ENCODE results near the gene TPCN1. TPM values are rescaled to one million over a fixed set of nuclear protein-coding genes. Genes with fewer than 3 reads are reported as not detected.

Gene TPCN1
- total RNA-seq, 6 experiments from 2014 or later, result 18.0 to 34.6 (median 28.3) TPM

GRCh38 chr12:113207613-113208040, 13.6 kb upstream of the TPCN1 start:
- H3K4me1 ChIP-seq, result peaks cover 0 to 19% (median 0%) of the 10 kb centered on the region in 4 donors
- H3K27me3 ChIP-seq, result no peaks in the 10 kb centered on the region
- no peaks in the 10 kb centered on the region for H3K9me3 ChIP-seq
- no peak overlapping the region for H3K4me3 ChIP-seq
- WGBS (ENCODE audit: insufficient coverage, low coverage, low lambda C conversion rate, missing lambda C conversion rate), result 61% methylated on average over 6 of the region's 6 CpGs
- no peaks in the 10 kb centered on the region for H3K36me3 ChIP-seq
- no peak for DNase-seq
- TF ChIP-seq, protein P1, sequence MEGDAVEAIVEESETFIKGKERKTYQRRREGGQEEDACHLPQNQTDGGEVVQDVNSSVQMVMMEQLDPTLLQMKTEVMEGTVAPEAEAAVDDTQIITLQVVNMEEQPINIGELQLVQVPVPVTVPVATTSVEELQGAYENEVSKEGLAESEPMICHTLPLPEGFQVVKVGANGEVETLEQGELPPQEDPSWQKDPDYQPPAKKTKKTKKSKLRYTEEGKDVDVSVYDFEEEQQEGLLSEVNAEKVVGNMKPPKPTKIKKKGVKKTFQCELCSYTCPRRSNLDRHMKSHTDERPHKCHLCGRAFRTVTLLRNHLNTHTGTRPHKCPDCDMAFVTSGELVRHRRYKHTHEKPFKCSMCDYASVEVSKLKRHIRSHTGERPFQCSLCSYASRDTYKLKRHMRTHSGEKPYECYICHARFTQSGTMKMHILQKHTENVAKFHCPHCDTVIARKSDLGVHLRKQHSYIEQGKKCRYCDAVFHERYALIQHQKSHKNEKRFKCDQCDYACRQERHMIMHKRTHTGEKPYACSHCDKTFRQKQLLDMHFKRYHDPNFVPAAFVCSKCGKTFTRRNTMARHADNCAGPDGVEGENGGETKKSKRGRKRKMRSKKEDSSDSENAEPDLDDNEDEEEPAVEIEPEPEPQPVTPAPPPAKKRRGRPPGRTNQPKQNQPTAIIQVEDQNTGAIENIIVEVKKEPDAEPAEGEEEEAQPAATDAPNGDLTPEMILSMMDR (IDR thresholded peaks at IDR 0.05), result no peak
- TF ChIP-seq POLR2A (IDR thresholded peaks at IDR 0.05), result no peak
- intact Hi-C loops (cut with DNase I), result no loop called here
- no peak overlapping the region for H3K27ac ChIP-seq
- peak in 1 of 4 donors; percentile 10 for ATAC-seq

GRCh38 chr12:113208041-113208934, 13.0 kb upstream of the TPCN1 start:
- DNase-seq (no peak), ATAC-seq (peak; percentile 49 to 74 (median 58))
- peak overlapping the region in 2 of 3 donors; percentile 31 to 49 for H3K27ac ChIP-seq
- H3K9me3 ChIP-seq, result no peaks in the 10 kb centered on the region
- H3K36me3 ChIP-seq, result no peaks in the 10 kb centered on the region
- no peak for TF ChIP-seq POLR2A (IDR thresholded peaks at IDR 0.05)
- TF ChIP-seq, protein P1 (IDR thresholded peaks at IDR 0.05), result no peak
- intact Hi-C loops (cut with DNase I), result no loop called here
- peaks cover 0 to 19% (median 0%) of the 10 kb centered on the region in 4 donors for H3K4me1 ChIP-seq
- H3K4me3 ChIP-seq, result no peak overlapping the region
- no peaks in the 10 kb centered on the region for H3K27me3 ChIP-seq
- 50% methylated on average over 8 of the region's 10 CpGs for WGBS (ENCODE audit: insufficient coverage, low coverage, low lambda C conversion rate, missing lambda C conversion rate)

DNA sequence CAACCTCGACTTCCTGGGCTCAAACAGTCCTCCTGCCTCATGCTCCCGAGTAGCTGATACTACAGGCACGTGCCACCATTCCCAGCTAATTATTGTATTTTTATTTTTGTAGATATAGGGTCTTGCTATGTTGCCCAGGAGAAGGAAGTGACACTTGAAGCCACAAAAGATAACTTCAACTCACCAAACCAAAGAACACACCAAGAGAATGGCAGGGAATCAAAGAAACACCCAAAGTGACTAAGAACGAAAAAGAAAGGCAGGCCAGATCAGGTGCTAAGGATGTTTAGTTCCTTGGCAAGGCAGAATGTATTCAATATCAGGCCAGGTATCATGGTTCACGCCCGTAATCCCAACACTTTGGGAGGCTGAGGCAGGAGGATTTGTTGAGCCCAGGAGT, 10.1 kb upstream of the TPCN1 start:
- no peaks in the 10 kb centered on the region for H3K36me3 ChIP-seq
- DNase-seq (no peak), ATAC-seq (no peak)
- no peaks in the 10 kb centered on the region for H3K27me3 ChIP-seq
- no peaks in the 10 kb centered on the region for H3K9me3 ChIP-seq
- no peak overlapping the region for H3K27ac ChIP-seq
- intact Hi-C loops (cut with DNase I), result no loop called here
- TF ChIP-seq POLR2A (IDR thresholded peaks at IDR 0.05), result no peak
- TF ChIP-seq, protein P1 (IDR thresholded peaks at IDR 0.05), result no peak
- peaks cover 0 to 12% (median 0%) of the 10 kb centered on the region in 4 donors for H3K4me1 ChIP-seq
- no peak overlapping the region for H3K4me3 ChIP-seq
- whole genome bisulfite sequencing (ENCODE audit: insufficient coverage, low coverage, low lambda C conversion rate, missing lambda C conversion rate), result 85% methylated on average over 6 of the region's 6 CpGs

DNA sequence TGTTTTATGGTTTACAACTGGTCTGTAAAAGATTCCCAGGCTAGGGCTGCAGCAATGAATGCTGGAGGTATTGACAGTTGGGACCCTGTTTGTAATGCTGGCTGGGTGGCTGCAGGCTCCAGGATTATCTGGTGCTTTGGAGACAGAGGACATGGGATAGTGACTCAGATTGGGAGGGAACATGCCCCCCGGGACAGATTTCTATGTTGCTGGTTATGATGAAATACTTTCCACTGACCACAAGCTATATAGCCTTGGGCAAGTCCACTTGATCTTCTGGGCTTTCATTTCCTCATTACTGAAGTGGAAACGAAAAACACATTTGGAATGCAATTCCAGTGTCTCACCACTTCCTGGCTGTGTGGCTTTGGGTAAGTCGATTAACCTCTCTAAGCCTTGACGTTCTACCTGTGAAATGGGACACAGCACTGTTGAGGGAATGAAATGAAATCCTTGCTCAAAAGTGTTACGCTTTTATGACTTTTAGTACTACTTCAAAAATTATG, 6.3 kb upstream of the TPCN1 start:
- Histone ChIP-seq H3K36me3 (no peaks in the 10 kb centered on the region), H3K4me1 (no peaks in the 10 kb centered on the region), H3K4me3 (no peak overlapping the region), H3K27ac (no peak overlapping the region), H3K27me3 (no peaks in the 10 kb centered on the region), H3K9me3 (no peaks in the 10 kb centered on the region)
- TF ChIP-seq, protein P1 (IDR thresholded peaks at IDR 0.05), result peak in 1 of 4 donors; percentile 20
- no peak for TF ChIP-seq POLR2A (IDR thresholded peaks at IDR 0.05)
- intact Hi-C loops (cut with DNase I), result no loop called here
- 29% methylated on average over 5 of the region's 5 CpGs for WGBS (ENCODE audit: insufficient coverage, low coverage, low lambda C conversion rate, missing lambda C conversion rate)
- DNase-seq, result no peak
- peak; percentile 56 to 89 (median 70) for ATAC-seq
